Activated B cell treated with CpG ODN at 0.5 μM for 24 hours (primary cell): ENCODE measurements around the gene CD68. TPM values are rescaled to one million over a fixed set of nuclear protein-coding genes. Genes with fewer than 3 reads are reported as not detected.

Experiments
- ATAC-seq: fragments of 200-7000 bp; cut with Tn5 transposase; one replicate; pipeline ENCODE4 v1.10.0; 2021; ENCODE audit warnings: low read depth, mild to moderate bottlenecking, moderate library complexity
- CTCF ChIA-PET: fragments of 350-600 bp; sonication (Branson Sonifier 250); formaldehyde crosslinking; loops from one replicate; lab custom pipeline; 2021; ENCODE audit warnings: antibody characterized with exemption; lab: Charles Lee
- POLR2A ChIA-PET: fragments of 350-600 bp; sonication (Branson Sonifier 250); formaldehyde crosslinking; loops from one replicate; lab custom pipeline; 2021; ENCODE audit warnings: antibody characterized with exemption; lab: Charles Lee
- DNase-seq: peaks from one replicate; pipeline ENCODE4 v3.0.0; 2022
- H3K27ac Mint-ChIP-seq: one replicate; pipeline ENCODE4 v1.8.0; 2020; ENCODE audit warnings: mixed read lengths
- H3K27me3 Mint-ChIP-seq: one replicate; pipeline ENCODE4 v1.8.0; 2021; ENCODE audit warnings: mixed read lengths
- H3K36me3 Mint-ChIP-seq: one replicate; pipeline ENCODE4 v1.8.0; 2021; ENCODE audit warnings: low read depth, mixed read lengths
- H3K4me1 Mint-ChIP-seq: one replicate; pipeline ENCODE4 v1.8.0; 2021; ENCODE audit warnings: mixed read lengths
- H3K4me3 Mint-ChIP-seq: one replicate; pipeline ENCODE4 v1.8.0; 2020; ENCODE audit warnings: mild to moderate bottlenecking, mixed read lengths
- H3K9me3 Mint-ChIP-seq: one replicate; pipeline ENCODE4 v1.8.0; 2020; ENCODE audit warnings: mixed read lengths
- CTCF ChIP-seq: fragments of 200-600 bp; IDR thresholded peaks from one replicate; pipeline ENCODE4 v1.8.0; 2022; ENCODE audit warnings: antibody characterized with exemption, mild to moderate bottlenecking
- intact Hi-C: fragments of 100-400 bp; cut with micrococcal nuclease; formaldehyde crosslinking; loops from one replicate; pipeline ENCODE4 v1.15.1; 2024
- total RNA-seq: library from RNA; stranded (reverse); gene quantifications from 2 replicates; pipeline ENCODE4 v1.2.3, GENCODE V29; 2022

Gene CD68
- total RNA-seq, 1 donor from 2014 or later: 7.2 TPM

DNA sequence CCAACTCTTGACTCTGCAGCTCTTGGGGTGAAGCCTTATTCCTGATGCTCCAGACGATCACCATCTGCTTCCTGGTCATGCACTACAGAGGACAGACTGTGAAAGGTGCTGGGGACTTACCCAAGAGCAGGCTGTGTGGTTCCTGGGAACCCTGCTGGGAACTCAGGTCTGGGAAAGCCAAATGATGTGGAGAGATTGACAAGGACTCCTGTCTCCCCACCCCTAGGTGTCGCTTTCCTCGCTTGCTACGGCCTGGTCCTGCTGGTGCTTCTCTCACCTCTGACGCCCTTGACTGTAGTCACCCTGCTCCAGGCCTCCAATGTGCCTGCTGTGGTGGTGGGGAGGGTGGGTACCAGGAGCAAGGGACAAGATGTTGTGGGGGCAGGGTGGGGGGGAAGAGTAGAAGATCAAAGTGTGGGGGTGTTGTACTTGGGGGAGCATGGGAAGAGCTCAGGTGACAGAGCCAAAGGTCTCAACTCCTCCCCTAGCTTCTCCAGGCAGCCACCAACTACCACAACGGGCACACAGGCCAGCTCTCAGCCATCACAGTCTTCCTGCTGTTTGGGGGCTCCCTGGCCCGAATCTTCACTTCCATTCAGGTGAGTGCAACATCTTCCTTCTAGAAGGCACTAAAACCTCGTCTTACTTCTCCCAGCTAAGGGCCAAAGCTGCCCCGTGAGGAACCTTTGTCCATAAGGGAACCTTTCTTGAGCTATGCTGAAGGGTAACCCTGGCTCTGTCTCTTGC is 7.4 kb downstream of the CD68 start:
- CTCF ChIA-PET: interaction anchor here (1.2 to 3.4 kb wide), 3 partner anchors 28 to 72 kb away, joined by 3 to 16 read pairs (median 3); partner anchors contain the start of gene FXR2
- POLR2A ChIA-PET: interaction anchor here (0.7 to 3.9 kb wide), 4 partner anchors 13 to 102 kb away, joined by 4 to 94 read pairs (median 6); partner anchors contain the start of genes TP53 and WRAP53
- TF ChIP-seq CTCF: no peak
- intact Hi-C loops: loop anchor here (10.0 kb wide), 1 partner anchor 542 kb away; the partner anchor contains the start of gene SLC16A11
- no peak for DNase-seq
- Mint-ChIP-seq H3K9me3 (no peaks in the 10 kb centered on the region), H3K27me3 (no peaks in the 10 kb centered on the region), H3K27ac (no peak overlapping the region), H3K4me1 (peaks cover 34% of the 10 kb centered on the region), H3K36me3 (peaks cover 41% of the 10 kb centered on the region), H3K4me3 (no peak overlapping the region)
- ATAC-seq: no peak

GRCh38 chr17:7587420-7588151 is 8.1 kb downstream of the CD68 start:
- Mint-ChIP-seq H3K27me3 (no peaks in the 10 kb centered on the region), H3K36me3 (peaks cover 49% of the 10 kb centered on the region), H3K9me3 (no peaks in the 10 kb centered on the region), H3K4me1 (peaks cover 26% of the 10 kb centered on the region), H3K4me3 (no peak overlapping the region), H3K27ac (no peak overlapping the region)
- intact Hi-C loops: loop anchor here (10.0 kb wide), 1 partner anchor 543 kb away; the partner anchor contains the start of gene SLC16A11
- DNase-seq: no peak
- ATAC-seq: no peak
- no peak for TF ChIP-seq CTCF
- CTCF ChIA-PET: interaction anchor here (1.2 to 3.4 kb wide), 4 partner anchors 27 to 151 kb away, joined by 3 to 16 read pairs (median 9); partner anchors contain the start of genes FXR2 and TMEM102
- POLR2A ChIA-PET: interaction anchor here (0.7 to 1.2 kb wide), 3 partner anchors 14 to 103 kb away, joined by 4 to 7 read pairs (median 6); no protein-coding TSS in a partner anchor

DNA sequence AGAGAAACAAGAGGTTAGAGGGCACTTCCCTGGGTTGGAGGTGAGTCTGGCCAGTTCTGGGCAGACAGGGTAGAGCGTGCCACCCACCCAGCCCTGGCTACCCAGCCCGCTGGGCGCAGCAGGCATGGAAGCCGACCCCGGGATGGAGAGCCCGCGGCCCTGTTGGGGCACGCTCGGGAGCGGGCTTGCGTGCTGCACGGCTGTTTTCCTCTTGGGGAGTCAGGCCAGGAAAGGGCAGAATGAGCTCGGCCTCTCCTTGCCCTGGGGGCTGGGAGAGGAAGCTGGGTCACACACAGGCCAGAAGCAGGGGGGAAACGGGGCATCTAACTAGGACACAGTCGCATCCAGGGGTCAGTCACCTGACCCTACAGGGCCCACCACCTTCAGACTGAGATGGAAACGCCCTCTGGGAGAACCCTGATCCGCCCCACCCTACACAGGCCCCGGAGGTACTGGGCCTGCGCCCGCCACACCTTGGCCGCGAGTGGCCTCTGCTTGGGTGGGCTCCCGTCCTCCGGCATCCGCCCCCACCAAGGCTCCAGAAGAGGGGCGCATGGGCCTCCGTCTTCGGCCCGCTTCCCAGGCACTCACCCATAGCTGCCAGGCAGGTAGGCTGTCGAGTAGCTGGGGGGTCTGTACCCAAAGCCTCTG is 9.2 kb downstream of the CD68 start:
- no peak overlapping the region for H3K27ac Mint-ChIP-seq
- peaks cover 20% of the 10 kb centered on the region for H3K4me1 Mint-ChIP-seq
- no peak for TF ChIP-seq CTCF
- peaks cover 55% of the 10 kb centered on the region for H3K36me3 Mint-ChIP-seq
- DNase-seq (no peak), ATAC-seq (no peak)
- ChIA-PET CTCF (interaction anchor here (1.1 to 3.3 kb wide), 24 partner anchors 9 to 543 kb away, joined by 3 to 38 read pairs (median 6); partner anchors contain the start of genes CD68, FXR2, NEURL4 and SAT2), POLR2A (interaction anchor here (0.6 to 2.4 kb wide), 16 partner anchors 9 to 543 kb away, joined by 3 to 17 read pairs (median 4); partner anchors contain the start of genes CD68, FXR2, POLR2A and SAT2)
- H3K4me3 Mint-ChIP-seq: no peak overlapping the region
- H3K9me3 Mint-ChIP-seq: no peaks in the 10 kb centered on the region
- no peaks in the 10 kb centered on the region for H3K27me3 Mint-ChIP-seq
- intact Hi-C loops: loop anchor here (1.0 to 10.0 kb wide), 4 partner anchors 27 to 544 kb away; partner anchors contain the start of genes SENP3 and SLC16A11

- intact Hi-C loops: loop anchor here (1.0 to 10.0 kb wide), 4 partner anchors 28 to 545 kb away; partner anchors contain the start of genes SENP3 and SLC16A11
- CTCF ChIA-PET: interaction anchor here (0.6 to 3.3 kb wide), 30 partner anchors 9 to 543 kb away, joined by 3 to 38 read pairs (median 4); partner anchors contain the start of genes CD68, FXR2, NEURL4 and SAT2
- Mint-ChIP-seq H3K36me3 (peaks cover 56% of the 10 kb centered on the region), H3K27ac (no peak overlapping the region), H3K4me3 (no peak overlapping the region), H3K27me3 (no peaks in the 10 kb centered on the region), H3K4me1 (peaks cover 13% of the 10 kb centered on the region), H3K9me3 (no peaks in the 10 kb centered on the region)
- peak; percentile 89 for ATAC-seq
- TF ChIP-seq CTCF: peak; percentile 44
- POLR2A ChIA-PET: interaction anchor here (0.6 to 2.4 kb wide), 16 partner anchors 10 to 544 kb away, joined by 3 to 17 read pairs (median 4); partner anchors contain the start of genes CD68, FXR2, POLR2A and SAT2
- DNase-seq: peak; percentile 66
Measured at GRCh38 chr17:7589204-7589868, 9.9 kb downstream of the CD68 start.
